SK-MEL-5 (cell line): ENCODE results near the gene SHROOM3. TPM values are rescaled to one million over a fixed set of nuclear protein-coding genes. Genes with fewer than 3 reads are reported as not detected.
A peak's percentile ranks its signal among the peaks of the same experiment; 100 is the strongest.

ENCODE experiments used
- DNase-seq: peaks from one replicate; pipeline ENCODE4 v3.0.0-alpha.2; 2016; ENCODE audit warnings: low read depth, low spot score
- in situ Hi-C: cut with HindIII; loops from 2 replicates; pipeline ENCODE4 v1.10.0; 2016; ENCODE audit warnings: low sequenced_read_pairs, high pct_unique_total_duplicates, low pct_unique_long_range_greater_than_20kb
- total RNA-seq: library from RNA; depleted of rRNA; stranded (reverse); fragments of >200 nt; shearing (Covaris generic); gene quantifications from 2 replicates; pipeline ENCODE4 v1.2.3, GENCODE V29; 2014

The SHROOM3 gene
- total RNA-seq, 1 experiment from 2014 or later = 0.82 TPM

DNA sequence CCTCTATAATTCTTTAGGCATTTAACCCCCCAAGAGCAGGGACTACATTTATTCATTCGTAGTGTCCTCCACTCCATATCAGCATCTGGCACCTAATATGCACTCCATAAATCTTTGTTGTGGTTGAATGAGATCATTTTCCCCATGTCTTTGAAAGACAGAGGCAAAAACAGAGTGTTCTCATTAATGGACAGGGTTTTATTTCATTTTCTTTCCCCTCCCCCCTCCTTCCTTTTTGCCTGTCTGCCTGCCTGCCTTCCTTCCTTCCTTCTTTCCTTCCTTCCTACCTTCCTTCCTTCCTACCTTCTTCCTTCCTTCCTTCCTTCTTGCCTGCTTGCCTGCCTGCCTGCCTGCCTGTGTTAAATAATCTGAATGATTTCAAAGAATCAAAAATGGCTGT lies 83.2 kb downstream of the SHROOM3 start:
- in situ Hi-C loops = no loop called here
- DNase-seq = no peak

DNA sequence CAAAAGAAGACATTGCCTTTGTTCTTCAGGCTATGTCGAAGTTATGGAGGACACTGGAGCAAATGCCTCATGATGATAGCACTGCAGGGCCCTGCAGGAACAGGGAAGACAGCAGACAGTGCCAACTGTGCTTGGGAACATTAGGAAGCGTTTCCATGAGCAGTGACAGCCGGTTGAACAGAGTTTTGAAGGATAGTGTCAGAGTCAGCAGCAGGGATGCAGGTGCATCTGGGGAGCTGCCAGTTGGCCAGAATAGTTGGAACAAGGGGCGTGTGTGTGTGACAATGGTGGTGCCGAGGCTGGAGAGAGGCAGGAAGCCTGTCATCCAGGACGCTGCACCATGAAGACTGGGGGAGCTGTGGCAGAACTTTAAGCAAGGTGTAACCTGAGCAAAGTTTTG lies 88.6 kb downstream of the SHROOM3 start:
- no peak for DNase-seq
- in situ Hi-C loops = no loop called here

DNA sequence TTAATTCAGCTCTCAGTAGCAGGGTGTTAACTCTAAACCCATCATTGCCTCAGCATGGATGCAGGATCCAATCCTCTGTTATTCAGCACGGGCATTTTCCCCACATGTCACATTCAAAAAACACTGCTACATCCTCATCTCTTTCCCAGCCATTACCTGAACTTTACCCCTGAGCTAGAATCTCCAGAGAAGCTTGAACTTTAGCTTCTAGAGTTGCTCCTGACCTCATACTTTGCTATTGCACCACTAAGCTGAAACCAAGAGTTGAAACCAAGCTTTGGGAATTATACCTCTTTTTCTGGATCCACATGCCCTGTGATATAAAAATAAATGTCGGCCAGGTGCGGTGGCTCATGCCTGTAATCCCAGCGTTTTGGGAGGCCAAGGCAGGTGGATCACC lies 90.7 kb downstream of the SHROOM3 start:
- no peak for DNase-seq
- in situ Hi-C loops = no loop called here

DNA sequence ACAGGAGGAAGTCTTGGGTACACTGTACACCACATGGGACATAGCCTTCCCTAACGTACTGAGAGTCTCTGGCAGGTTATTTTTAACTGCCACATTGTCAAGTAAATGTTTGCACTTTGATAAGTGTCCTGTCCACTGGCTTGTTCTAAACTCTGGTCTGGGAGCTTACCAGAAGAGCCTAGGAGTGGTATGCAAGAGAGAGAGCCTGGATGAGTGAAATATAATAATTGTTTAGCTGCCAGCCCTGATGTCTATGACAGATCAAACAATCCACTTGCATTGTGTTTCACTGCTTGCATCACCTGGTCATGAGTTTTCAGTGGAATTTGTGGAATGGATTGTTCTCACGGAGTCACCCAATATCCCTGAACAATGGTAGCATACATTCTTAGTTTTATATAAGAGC lies 91.6 kb downstream of the SHROOM3 start:
- in situ Hi-C loops = no loop called here
- peak; percentile 79 for DNase-seq

DNA sequence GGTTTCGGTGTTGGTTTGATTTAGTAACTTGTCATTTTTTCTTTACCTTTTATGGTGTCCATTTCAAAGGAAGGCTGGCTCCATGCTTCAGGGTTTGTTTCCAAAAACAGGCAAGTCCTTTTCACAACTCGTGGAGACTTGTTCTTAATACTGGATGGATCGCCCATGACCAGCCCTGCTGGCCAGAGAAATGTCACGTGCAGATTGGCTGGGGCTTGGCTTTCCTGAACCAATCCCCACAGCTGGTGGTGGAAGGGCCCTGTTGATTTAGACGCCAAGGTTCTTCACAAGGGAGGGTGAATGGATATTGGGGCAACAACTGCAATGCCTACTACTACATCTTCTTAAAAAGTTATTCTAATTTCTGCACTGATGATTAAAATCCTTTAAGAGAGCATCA lies 92.6 kb downstream of the SHROOM3 start:
- DNase-seq = no peak
- in situ Hi-C loops = no loop called here

DNA sequence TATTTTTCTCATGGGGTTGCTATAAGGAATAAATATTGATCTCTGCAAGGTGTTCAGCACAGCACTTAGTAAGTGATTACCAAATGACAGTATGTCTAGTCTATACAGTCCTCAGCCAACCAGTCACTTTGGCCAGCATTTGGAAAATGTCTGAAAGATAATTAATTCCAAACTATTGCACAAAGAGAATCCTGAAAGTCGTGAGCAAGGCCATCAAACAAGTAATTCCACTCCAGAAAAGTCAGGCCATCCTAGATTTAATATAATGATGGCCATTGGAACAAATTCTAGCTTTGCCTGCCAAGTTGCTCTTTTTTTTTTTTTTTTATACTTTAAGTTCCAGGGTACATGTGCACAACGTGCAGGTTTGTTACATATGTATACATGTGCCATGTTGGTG lies 96.6 kb downstream of the SHROOM3 start:
- in situ Hi-C loops = no loop called here
- no peak for DNase-seq

DNA sequence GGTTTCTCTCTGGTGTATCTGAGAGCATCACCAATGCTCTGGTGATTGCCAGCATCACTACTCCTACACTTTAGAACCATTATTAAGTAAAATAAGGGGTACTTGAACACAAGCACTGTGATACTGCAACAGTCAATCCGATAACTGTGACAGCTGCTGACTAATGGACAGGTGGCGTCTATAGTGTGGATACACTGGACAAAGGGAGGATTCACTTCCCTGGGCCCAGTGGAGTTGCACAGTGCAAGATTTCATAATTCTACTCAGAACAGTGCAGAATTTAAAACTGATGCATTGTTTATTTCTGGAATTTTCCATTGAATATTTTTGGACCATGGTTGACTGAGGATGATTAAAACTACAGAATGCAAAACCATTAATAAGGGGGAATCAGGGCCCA lies 97.8 kb downstream of the SHROOM3 start:
- in situ Hi-C loops = no loop called here
- no peak for DNase-seq

DNA sequence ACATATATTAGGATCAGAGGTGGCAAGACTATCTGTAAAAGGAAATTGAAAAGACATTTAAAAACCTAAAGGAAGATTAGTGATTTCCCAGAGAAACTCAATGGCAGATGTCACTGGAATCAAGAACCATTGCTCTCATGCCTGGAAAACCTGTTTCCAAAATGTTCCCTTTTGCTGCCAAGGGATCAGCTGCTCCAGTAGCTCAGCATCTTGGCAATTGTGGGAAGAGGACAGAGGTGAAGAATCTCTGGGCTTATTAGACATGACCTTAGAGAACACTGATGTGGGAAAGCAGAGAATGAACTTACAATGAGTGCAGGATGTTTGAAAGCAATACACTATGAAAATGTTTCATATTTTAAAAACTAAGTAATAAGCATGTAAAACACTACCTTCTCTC lies 98.3 kb downstream of the SHROOM3 start:
- in situ Hi-C loops = no loop called here
- no peak for DNase-seq

DNA sequence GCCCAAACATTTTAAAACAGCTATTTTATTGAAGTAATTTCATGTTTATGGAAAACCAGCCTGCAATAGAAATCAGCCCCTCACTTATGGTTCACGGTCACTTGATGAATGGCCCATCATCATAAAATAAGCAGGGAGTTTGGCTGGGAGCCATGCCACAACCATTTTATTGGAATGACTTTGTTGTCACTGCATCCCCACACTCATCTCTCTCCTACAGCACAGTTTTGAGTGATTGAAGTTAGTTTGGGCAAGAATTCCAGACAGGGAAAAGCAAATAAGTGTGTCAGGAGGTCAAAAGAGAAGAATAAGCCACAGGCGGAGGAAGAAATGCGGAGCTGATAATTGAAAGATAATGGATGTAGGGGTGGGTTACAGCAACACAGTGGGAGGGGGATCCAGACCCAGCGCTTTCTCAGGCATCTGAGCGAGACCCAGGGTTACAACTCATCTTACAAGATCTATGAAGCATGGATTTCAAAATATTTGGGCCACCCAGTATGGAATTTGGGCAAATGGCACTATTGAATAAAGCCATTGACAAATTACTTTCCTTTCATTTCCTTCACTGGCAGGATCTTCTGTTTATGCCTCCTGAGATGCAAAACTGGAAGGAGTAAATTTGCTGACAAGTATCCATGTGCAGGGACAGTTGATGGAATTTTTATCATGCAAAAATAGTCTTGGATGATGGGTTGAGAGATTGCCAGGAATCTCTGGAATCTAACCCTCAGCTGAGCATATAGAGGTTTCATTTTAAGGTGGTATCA lies 100.8 kb downstream of the SHROOM3 start:
- DNase-seq = no peak
- in situ Hi-C loops = no loop called here

DNA sequence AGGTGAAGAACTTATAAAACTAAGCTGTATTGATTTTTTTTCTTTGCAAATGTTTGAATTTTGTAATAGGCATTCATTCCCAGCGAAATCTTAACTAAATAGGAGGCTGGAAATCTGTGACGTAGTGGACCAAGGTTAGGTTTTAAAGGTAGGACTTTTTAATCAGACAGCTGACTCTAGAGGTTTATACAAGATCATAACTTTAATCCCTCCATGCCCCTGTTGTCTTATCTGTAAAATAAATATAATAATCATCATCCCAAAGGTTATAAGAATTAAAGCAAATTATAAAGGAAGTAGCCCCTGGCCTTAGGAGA lies 101.3 kb downstream of the SHROOM3 start:
- no peak for DNase-seq
- in situ Hi-C loops = no loop called here

DNA sequence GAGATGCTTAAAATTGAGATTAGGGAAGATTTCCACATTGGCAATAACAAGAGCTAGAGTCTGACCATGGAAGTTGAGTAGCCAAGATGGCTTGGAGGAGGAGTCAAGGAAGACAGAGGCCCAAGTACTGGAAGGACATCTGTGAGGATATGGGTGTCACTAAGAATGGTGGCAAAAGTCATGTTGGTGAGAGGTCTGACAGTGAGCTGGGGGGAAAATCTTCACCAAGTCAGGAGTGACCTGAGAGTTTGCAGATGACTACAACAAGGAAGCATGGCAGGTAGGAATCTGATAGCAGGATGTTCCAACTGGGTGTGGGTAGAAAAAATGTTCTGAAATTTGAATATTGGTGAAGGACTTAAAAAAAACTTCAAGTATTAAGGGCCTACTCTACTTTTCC lies 103.3 kb downstream of the SHROOM3 start:
- in situ Hi-C loops = no loop called here

DNA sequence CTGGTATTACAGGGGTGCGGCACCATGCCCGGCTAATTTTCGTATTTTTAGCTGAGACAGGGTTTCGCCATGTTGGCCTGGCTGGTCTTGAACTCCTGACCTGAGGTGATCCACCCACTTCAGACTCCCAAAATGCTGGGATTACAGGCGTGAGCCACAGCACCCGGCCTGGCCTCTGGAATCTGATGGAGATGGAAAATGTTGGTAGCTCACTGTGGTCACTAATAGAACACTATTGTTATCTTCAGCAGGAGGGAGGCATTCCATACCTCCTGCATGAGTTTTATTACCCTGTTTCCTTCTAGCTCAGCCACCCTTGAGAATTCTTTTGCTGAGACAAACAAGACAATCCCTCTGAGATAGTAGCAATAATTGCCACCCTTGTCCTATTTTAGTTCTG lies 105.0 kb downstream of the SHROOM3 start:
- no peak for DNase-seq
- in situ Hi-C loops = no loop called here

More for the DNA sequence above, 103.3 kb downstream of the SHROOM3 start:
- DNase-seq = no peak

DNA sequence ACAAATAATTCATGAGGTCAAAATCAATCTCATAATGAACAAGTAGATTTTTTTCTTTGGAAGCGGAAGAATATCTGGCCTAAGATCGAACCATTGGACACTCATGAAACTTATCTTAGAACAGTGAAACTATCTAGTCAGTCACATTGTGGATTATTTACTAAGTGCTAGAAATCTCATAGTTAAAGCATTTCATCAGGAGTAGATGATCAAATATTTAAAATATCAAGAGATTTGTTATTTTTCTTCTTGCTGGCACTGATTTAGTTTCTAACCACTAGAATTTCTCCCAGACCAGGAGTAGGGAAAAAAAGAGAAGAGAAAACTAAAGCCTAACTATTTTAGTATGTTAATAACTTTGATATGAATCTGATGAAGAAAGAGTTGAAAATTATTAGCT lies 105.5 kb downstream of the SHROOM3 start:
- no peak for DNase-seq
- in situ Hi-C loops = no loop called here

DNA sequence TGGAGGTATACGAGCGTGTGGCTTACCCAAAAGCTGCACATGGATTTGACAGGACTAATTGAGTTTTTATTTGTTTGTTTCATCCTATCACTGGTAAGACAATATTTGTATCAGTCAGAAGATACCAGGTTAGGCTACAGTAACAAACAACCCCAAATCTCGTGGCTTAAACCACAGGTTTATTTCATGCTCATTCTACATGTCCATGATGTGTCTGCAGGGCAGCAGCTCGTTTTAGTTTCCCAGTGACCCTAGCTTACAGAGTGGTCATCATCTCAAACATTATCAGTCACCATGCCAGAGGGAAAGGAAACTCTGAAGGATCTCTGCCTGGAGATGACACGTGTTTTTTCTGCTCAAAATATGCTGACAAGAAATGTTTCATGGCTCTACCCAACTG lies 108.3 kb downstream of the SHROOM3 start:
- in situ Hi-C loops = no loop called here

DNA sequence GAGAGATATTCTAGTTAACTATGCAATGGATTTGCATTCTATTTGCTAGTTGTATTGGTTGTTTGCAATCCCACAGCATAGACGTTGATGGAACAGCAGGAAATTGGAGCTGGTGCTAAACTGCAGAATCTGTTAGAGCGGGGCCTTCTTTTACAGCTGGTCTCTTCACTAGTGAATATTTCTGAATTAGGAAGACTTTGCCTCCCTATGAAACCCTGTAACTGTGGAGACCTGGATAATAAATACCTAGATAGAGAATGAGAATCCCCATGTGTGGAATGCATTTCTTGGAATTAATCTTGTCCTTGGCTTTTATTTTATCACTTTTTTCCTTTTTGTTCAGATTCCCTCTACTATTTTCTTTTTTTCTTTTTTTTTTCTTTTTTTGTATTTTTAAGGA lies 109.7 kb downstream of the SHROOM3 start:
- no peak for DNase-seq
- in situ Hi-C loops = no loop called here

More for the DNA sequence above, 108.3 kb downstream of the SHROOM3 start:
- no peak for DNase-seq

DNA sequence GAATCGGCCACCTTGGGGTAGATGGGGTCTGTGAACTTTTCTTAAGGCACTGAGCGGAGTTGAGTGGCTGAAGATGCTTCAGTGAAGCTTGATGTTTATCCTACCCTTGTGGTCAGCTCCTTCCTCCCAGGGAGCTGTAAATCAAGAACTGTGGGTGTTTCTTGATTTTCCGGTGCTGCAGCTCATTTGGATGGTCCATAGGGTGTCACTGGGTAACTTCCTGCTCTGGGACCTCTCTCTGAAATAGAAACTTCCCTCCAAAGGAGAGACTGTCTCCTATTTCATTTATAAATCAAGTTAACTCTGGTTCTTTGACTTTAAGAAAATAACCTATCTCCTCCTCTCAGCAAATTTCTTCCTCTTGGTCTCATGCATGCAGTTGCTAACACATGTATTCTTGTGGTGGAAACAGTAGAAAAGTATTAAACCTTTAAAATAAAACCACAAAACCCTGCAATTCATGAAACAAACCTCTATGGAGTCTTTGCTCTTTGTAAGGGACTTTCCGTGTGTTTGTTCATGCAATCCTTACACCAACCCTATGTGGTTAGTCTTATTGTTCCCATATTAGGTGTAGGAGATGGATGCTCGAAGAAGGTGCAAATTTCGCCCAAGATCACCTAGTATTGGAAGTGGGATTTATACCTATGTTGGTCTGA lies 110.3 kb downstream of the SHROOM3 start:
- no peak for DNase-seq
- in situ Hi-C loops = no loop called here

DNA sequence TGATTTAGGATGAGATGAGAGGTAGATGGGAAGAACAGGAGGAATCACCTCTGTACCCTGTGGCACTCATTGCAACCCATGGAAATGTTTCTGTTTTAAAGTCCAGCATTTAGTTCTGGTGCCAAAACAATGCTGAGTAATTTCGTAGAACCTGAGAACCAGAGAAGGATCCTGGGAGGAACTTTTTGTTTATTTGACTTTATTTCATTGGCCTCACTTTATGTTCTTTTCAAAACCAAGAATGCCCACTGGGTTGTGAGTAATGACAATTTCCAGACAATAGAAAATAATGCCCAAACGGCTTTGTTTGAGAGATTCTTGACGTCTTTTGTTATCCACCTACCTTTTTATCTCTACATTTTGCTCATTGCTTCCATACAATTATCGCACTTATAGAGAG lies 111.3 kb downstream of the SHROOM3 start:
- in situ Hi-C loops = no loop called here
- no peak for DNase-seq

DNA sequence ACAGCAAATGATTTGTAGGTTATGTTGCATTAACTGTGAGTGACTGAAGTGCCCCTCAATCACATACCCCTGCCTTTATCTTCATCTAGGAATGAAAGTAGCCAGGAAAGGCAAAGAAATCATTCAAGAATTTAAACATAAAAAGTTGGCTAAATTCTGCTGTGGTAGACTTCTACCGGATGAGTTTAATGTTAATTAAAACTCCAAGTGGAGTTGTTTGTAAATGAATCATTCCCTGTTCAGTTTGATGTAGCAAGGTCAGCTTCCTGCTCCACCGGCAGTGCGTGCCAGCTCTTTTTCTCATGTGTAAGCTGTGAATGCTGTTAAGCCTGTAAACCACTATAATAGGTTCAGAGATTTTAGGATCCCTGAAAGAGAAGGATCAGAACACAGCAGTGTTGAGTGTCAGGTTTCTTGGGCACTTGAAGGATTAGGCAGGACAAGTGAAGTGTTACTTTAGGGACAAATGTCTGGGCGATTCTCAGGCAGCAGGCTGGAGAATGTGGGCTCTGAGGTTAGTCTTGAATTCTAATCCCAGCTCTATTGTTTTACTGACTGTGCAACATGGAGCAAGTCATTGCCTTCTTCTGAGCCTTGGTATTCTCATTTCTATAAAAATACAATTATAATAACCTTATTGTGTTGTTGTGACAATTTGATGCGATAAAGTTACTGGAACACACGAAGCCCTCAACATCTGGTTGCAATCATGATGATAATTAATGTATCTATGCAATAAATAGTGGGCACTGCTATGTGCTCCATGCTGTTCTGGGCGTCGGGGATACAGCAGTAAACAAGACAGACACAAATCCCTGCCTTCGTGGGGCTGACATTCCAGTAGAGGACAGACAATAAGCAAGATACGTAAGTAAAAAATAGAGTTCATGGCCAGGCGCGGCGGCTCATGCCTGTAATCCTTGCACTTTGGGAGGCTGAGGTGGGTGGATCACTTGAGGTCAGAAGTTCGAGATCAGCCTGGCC lies 112.0 kb downstream of the SHROOM3 start:
- in situ Hi-C loops = no loop called here
- no peak for DNase-seq
